Erythroblast (primary cell): ENCODE measurements around the gene SNX25.

Source experiments
- GATA1 ChIP-seq: IDR thresholded peaks from 2 replicates; pipeline ENCODE4 v1.6.1; 2011; ENCODE audit warnings: low read depth, mild to moderate bottlenecking, control low read depth, low read length, moderate library complexity
- POLR2A ChIP-seq: IDR thresholded peaks from 2 replicates; pipeline ENCODE4 v1.6.1; 2011; ENCODE audit warnings: mild to moderate bottlenecking, low read length

DNA sequence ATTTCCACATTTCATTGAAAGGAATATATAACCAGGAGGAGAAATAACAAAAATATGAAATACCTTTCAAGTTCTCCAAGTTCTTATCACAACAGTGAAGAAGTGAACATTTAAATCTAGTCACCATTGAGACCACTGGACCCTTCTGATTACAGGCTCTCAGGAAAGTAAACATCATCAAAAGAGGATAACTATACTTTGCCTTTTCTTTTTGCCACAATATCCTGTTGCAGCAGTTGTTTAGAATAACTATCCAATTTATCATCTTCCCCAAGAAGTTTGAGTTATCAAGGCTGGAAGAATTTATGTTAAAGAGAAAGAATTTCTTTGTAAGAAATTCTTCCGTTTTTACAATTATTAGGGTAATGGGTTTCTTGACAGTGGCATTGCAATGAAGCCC is 182.8 kb downstream of the SNX25 start:
- no peak for TF ChIP-seq POLR2A
- TF ChIP-seq GATA1: no peak
